Dendritic cell treated with granulocyte-macrophage colony-stimulating factor and Interleukin-4, amounts not matched to agents 40 ng/mL and 50 ng/mL, for 4 days (primary cell): Measurements from ENCODE around the gene WNT7A.

Experiments
- H3K27ac Mint-ChIP-seq: one replicate; pipeline ENCODE4 v1.8.0; 2022; ENCODE audit warnings: mild to moderate bottlenecking, mixed read lengths
- H3K27me3 Mint-ChIP-seq: one replicate; pipeline ENCODE4 v1.8.0; 2022; ENCODE audit warnings: mild to moderate bottlenecking, mixed read lengths
- H3K36me3 Mint-ChIP-seq: one replicate; pipeline ENCODE4 v1.8.0; 2022; ENCODE audit warnings: low read depth, mixed read lengths
- H3K4me1 Mint-ChIP-seq: one replicate; pipeline ENCODE4 v1.8.0; 2022; ENCODE audit warnings: low read depth, mixed read lengths
- H3K4me3 Mint-ChIP-seq: one replicate; pipeline ENCODE4 v1.8.0; 2022; ENCODE audit warnings: mild to moderate bottlenecking, moderate library complexity, mixed read lengths
- H3K9me3 Mint-ChIP-seq: one replicate; pipeline ENCODE4 v1.8.0; 2022; ENCODE audit warnings: mixed read lengths
- intact Hi-C: fragments of 100-400 bp; cut with micrococcal nuclease; formaldehyde crosslinking; loops from one replicate; pipeline ENCODE4 v1.15.0; 2022

WNT7A gene

DNA sequence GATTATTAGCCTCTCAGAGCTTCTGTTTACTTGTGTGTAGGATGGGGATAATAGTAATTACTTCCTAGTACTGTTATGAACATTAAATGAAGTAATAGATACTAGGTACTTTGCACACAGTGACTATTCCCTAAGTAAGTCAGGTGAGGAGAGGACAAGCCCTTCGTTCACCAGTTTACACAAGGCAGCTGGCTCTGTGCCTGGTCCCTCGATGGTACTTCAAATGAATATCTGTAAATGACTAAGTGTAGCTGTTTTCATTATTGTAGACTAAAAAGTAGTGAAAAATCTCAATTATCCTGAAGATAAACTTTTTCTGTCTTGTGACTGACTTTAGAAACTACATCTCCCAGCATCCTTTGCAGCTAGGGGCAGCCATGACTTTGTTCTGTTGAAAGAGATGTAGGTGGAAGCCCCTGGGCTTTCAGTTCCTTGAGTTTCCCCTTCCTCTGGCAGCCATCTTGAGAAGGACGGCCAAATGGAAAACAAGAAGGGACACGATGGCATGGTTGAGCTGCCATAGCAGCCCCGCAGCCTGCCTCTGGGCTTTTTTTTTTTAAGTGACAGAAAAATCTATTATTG is 11.7 kb upstream of the WNT7A start:
- H3K4me3 Mint-ChIP-seq = no peak overlapping the region

DNA sequence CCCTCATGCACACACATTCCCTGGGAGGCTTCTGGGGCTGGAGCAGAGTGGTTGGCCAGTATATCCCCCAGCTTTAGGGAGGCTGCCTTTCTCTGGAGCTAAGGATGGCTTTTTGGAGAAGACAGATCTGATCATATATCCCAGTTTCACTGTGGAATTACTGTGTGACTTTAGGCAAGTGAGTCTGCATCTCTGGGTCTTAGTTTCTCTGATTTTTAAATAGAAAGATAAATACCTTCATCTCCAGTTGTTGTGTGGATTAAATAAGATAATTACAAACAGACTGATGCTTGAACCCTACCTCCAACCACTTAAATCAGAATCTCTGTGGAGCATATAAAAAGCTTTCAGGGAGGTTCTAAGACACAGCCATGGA is 11.1 kb upstream of the WNT7A start:
- peaks cover 11% of the 10 kb centered on the region for H3K4me1 Mint-ChIP-seq
- H3K36me3 Mint-ChIP-seq = peaks cover 4% of the 10 kb centered on the region
- H3K27me3 Mint-ChIP-seq = peaks cover 33% of the 10 kb centered on the region
- no peaks in the 10 kb centered on the region for H3K9me3 Mint-ChIP-seq
- intact Hi-C loops = loop anchor here (10.0 kb wide), 3 partner anchors 234 to 764 kb away; partner anchors contain the start of genes CCDC174, CHCHD4, LSM3 and TMEM43
- no peak overlapping the region for H3K4me3 Mint-ChIP-seq
- H3K27ac Mint-ChIP-seq = no peak overlapping the region

More for the DNA sequence above, 11.7 kb upstream of the WNT7A start:
- no peak overlapping the region for H3K27ac Mint-ChIP-seq
- H3K4me1 Mint-ChIP-seq = peaks cover 12% of the 10 kb centered on the region
- intact Hi-C loops = loop anchor here (10.0 kb wide), 3 partner anchors 233 to 763 kb away; partner anchors contain the start of genes CCDC174, CHCHD4, LSM3 and TMEM43
- H3K9me3 Mint-ChIP-seq = no peaks in the 10 kb centered on the region
- peaks cover 35% of the 10 kb centered on the region for H3K27me3 Mint-ChIP-seq
- peaks cover 4% of the 10 kb centered on the region for H3K36me3 Mint-ChIP-seq

DNA sequence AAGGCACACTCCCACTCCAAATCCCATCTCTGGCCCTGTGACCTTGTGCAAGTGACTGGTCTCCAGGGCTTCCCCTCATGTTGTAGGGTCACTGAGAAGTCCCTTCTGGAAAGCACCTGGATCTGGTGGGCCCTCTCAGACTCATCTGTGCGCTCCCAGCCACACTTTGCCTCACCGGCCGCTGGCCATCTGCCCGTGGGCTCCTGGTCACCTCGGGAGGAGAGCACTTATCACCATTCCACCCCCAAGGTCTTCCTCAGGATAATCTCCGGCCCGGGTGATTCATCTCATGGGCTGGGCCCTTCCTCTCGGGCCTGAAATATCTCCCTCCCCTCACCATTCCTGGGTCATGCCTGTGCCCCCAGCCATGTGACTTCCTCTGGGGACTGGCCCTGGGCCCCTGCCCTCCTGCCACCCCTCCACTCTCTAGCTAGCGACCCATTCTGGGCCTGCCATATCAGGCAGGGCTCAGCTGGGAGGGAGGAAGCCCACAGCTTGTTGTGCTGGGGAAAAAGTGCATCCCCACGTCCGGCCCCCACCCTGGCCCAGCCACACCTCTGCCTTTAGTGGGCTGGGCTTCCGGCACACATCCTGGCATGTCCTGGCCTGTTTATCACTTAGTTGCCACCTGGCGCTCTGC is 10.6 kb upstream of the WNT7A start:
- no peak overlapping the region for H3K4me3 Mint-ChIP-seq
- H3K27me3 Mint-ChIP-seq = peaks cover 28% of the 10 kb centered on the region
- H3K36me3 Mint-ChIP-seq = peaks cover under 1% of the 10 kb centered on the region
- H3K9me3 Mint-ChIP-seq = no peaks in the 10 kb centered on the region
- H3K27ac Mint-ChIP-seq = no peak overlapping the region
- intact Hi-C loops = loop anchor here (10.0 kb wide), 3 partner anchors 234 to 764 kb away; partner anchors contain the start of genes CCDC174, CHCHD4, LSM3 and TMEM43
- H3K4me1 Mint-ChIP-seq = peaks cover 6% of the 10 kb centered on the region

DNA sequence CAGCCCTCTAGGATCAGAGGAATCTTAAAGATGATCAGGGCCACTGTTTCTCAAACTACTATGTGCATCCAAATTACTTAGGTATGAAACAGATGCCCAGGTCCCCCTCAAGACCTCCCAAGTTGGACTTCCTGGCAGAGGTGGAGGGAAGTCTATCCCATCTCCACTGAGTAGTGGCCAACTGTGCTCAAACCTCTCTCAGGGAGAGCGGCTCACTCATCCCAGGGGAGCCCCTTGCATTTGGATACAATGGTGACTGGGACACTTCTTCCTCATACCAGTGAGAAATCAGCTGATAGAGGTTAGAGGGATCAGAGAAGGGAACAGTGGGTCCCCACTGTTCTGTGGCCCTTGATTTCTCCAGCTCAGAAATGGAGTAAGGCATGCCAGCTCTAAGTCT is 8.7 kb upstream of the WNT7A start:
- Mint-ChIP-seq H3K27me3 (peaks cover 26% of the 10 kb centered on the region), H3K4me3 (no peak overlapping the region)
- intact Hi-C loops = no loop called here

DNA sequence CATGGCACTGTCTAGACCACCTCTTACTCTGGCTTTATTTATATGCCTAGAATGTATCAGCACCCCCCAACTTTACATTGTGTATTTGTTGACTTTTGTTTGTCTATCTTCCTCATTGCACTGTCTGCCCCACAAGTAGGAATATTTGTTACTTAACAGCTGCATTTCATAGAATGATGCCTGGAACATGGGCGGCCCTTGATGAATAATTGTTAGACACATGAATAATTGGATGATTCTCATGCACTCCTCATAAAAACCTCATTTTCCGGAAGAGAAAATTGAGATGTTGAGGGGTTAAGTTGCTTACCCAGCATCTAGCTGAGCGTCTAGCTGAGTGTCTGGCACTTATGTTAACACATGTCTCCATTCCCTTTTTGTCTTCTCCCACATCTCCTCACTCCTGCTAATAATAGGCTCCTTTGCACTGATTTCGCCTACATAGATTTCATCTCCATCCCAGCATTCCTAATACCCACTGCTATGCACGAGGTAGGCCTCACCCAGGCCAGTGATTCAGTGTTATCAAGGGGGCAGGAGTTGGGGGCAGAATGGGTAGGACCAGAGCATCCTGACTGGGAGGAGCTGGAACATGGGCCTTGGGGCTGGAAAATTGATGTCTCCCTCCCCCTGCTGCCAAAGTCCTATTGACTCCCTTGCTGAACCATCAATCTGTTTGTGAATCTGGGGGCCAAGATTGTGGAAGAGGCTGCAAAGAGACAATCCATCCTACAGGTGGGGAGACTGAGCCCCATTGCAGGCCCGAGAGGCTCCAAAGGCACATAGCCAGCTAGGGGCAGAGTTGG is 7.8 kb upstream of the WNT7A start:
- H3K4me1 Mint-ChIP-seq = no peaks in the 10 kb centered on the region
- H3K36me3 Mint-ChIP-seq = no peaks in the 10 kb centered on the region
- H3K27me3 Mint-ChIP-seq = peaks cover 31% of the 10 kb centered on the region
- H3K27ac Mint-ChIP-seq = no peak overlapping the region
- intact Hi-C loops = no loop called here
- H3K9me3 Mint-ChIP-seq = no peaks in the 10 kb centered on the region
- no peak overlapping the region for H3K4me3 Mint-ChIP-seq

More for the DNA sequence above, 8.7 kb upstream of the WNT7A start:
- Mint-ChIP-seq H3K4me1 (no peaks in the 10 kb centered on the region), H3K9me3 (no peaks in the 10 kb centered on the region), H3K36me3 (no peaks in the 10 kb centered on the region), H3K27ac (no peak overlapping the region)

DNA sequence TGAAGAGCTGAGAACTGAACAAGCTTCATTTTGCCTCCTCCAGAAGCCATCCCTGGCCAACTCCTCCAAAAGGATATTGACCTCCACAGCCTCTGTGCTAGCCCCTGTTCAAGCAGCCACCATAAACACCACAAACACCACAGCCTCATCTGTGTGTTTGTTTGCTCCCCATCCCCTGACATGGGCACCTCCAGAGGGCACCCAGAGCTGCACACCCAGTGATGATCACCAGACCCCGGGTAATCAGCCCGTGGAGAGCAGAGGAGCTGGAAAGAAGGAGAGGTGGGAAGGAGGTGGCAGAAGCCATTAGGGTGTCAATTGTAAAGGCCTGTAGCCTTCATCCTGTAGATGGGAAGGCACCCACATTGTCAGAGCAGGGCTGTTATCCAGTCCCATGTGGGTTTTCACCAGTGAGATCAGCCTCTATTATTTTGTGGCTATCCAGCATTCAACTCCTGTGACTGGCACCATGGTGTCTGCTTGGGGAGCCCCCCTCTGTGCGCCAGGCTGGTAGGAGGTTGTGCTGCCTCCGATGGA is 6.8 kb upstream of the WNT7A start:
- no peaks in the 10 kb centered on the region for H3K36me3 Mint-ChIP-seq
- H3K9me3 Mint-ChIP-seq = no peaks in the 10 kb centered on the region
- H3K4me3 Mint-ChIP-seq = no peak overlapping the region
- intact Hi-C loops = no loop called here
- peaks cover 42% of the 10 kb centered on the region for H3K27me3 Mint-ChIP-seq
- H3K27ac Mint-ChIP-seq = no peak overlapping the region
- no peaks in the 10 kb centered on the region for H3K4me1 Mint-ChIP-seq

DNA sequence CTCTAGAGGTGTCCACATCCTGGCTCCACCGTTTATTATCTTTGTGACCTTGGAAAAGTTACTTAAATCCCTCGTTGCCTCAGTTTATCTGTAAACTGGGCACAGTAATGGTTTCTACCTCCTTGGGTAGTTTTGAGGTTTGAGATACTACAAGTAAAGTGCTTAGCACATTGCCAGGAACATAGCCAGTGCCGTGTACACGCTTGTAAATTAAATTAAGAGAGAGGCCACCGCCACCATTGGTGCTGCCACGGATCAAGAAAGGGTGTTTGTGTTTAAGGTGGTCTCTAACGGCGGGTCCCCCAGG is 5.8 kb upstream of the WNT7A start:
- H3K4me1 Mint-ChIP-seq = no peaks in the 10 kb centered on the region
- no peak overlapping the region for H3K27ac Mint-ChIP-seq
- peaks cover 50% of the 10 kb centered on the region for H3K27me3 Mint-ChIP-seq
- intact Hi-C loops = no loop called here
- no peaks in the 10 kb centered on the region for H3K9me3 Mint-ChIP-seq
- H3K4me3 Mint-ChIP-seq = no peak overlapping the region
- no peaks in the 10 kb centered on the region for H3K36me3 Mint-ChIP-seq

DNA sequence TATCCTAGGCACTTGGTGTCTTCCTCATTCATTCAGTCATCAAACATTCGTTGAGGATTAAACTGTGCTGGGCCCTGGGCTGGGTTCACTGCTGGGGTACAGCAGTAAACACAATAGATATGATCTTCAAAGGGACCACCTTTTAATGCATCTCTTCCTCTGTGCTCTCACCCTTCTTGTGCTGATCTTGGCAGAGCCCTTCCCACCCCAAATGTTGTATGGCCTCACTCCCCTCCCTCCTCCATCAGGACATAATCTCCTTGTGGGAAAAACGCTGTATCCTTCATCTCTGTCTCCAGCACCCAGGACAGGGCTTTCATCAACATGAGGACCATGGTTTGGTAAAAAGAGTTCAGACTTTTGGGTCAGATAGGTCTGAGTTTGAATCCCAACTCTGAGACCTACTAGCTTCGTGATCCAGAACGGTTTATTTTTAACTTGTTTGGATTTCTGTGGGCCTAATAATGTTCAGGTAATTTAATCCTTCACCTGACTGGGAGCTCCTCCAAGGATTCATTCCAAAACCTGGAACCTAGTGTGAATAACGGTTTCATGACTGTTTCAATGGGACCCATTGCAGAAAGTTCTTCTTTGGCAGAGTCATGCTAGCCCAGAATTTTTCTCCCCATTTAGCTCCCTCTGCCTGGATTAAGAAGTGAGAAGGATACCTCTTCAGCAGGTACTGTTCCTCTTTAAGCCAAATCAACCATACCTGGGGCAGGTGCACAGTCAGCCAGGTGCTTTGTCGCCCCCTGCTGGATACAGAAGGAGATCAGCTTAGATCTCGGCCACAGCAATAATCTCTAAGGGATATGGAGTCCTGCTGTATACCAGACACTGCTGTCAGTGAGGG is 5.2 kb upstream of the WNT7A start:
- no peak overlapping the region for H3K27ac Mint-ChIP-seq
- intact Hi-C loops = no loop called here
- H3K4me1 Mint-ChIP-seq = no peaks in the 10 kb centered on the region

DNA sequence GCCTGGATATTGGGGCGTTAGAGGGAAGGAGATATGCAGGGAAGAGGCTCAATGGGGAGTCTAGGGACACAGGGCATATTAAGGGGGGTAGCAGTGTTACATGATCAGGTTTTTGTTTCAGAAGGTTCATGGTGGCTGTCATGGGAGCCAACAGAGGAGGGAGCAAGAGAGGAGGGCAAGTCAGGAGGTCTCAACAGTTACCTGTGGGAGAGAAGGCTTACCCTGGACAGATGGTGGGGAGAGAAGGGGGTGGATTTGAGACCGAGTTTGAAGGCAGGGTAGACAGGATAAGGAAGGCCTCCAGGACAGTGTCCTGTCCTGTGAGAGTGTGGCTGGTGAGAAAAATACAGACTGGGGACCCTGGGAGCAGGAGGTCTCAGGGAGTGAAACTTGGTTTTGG is 3.8 kb upstream of the WNT7A start:
- peaks cover 56% of the 10 kb centered on the region for H3K27me3 Mint-ChIP-seq
- no peaks in the 10 kb centered on the region for H3K4me1 Mint-ChIP-seq
- no peaks in the 10 kb centered on the region for H3K36me3 Mint-ChIP-seq
- intact Hi-C loops = no loop called here
- no peak overlapping the region for H3K4me3 Mint-ChIP-seq
- H3K9me3 Mint-ChIP-seq = no peaks in the 10 kb centered on the region
- H3K27ac Mint-ChIP-seq = no peak overlapping the region

More for the DNA sequence above, 5.2 kb upstream of the WNT7A start:
- Mint-ChIP-seq H3K36me3 (no peaks in the 10 kb centered on the region), H3K4me3 (no peak overlapping the region), H3K27me3 (peaks cover 50% of the 10 kb centered on the region), H3K9me3 (no peaks in the 10 kb centered on the region)

DNA sequence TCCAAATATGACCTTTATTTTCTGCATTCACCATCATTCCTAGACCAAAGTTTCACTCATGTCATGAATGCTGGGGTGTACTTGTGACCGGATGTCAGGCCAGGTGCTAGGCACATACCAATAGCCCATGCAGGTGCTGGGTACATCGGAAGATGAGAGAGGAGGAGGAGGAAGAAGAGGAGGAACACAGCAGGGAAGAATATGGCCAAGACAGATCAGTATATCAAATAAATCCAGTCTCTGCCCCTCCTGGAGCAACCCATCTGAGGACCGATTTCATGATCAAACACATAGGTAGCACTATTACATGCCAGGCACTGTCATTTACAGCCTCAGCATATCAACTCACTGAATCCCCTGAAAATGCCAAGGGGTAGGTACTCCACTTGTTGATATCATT is 3.0 kb upstream of the WNT7A start:
- H3K4me3 Mint-ChIP-seq = no peak overlapping the region
- H3K36me3 Mint-ChIP-seq = no peaks in the 10 kb centered on the region
- peaks cover 61% of the 10 kb centered on the region for H3K27me3 Mint-ChIP-seq
- peaks cover 6% of the 10 kb centered on the region for H3K4me1 Mint-ChIP-seq
- no peak overlapping the region for H3K27ac Mint-ChIP-seq
- no peaks in the 10 kb centered on the region for H3K9me3 Mint-ChIP-seq
- intact Hi-C loops = no loop called here

DNA sequence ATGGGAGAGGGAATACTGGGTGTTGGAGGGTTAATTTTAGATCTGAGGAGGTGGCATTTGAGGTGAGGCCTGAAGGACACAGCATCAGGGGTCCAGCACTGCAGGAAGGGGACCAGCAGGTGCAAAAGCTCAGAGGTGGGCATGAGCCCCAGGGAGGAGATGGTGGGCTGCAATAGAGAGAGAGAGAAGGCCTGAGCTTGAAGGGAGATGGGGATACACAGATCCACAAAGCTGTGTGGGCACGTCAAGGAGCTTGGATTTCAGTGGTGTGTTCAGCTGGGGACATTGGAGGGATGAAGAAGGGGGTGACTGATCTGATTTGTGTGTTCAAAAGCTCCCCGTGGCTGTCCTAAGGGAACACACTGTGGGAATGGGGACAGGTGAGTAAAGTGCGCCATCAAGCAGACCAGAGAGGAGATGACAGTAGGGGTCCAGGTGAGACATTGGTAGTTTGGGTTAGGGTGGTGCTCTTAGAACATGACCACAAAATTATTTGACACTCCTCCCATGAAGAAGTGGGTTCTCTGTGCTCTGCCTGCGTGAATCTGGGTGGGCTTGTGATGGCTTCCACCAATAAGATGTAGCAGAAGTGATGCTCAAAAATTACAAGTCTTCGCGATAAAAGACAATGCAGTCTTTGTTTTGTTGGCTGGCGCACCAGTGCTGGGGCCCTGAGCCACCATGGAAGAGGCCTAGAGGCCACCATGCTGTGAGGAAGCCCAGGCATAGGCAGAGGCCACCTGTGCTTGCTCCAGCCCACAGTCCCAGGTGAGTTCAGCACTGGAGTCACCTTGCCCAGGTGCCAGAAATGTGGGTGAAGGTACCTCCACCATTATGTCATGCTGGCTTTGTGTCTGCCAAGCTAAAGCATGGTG is 1.9 kb upstream of the WNT7A start:
- no peak overlapping the region for H3K27ac Mint-ChIP-seq

DNA sequence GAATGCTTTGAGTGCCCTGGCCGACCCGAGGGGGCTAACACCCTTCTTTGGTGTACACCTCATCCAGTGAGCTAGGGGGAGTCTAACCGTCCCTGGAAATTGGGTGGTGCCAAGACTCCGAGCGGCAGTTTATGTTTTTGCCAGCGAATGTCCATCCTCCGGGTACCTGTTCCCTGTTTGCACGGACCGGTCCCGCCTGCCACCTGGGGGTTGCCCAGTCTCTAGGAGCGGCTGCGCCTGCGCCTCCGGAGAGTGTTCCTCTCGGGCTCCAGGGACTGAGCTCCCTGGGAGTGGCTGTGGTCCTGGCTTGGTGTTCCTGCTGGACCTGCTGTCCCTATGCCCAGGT is 913 bp upstream of the WNT7A start:
- H3K4me3 Mint-ChIP-seq = no peak overlapping the region
- H3K36me3 Mint-ChIP-seq = no peaks in the 10 kb centered on the region
- peaks cover 6% of the 10 kb centered on the region for H3K4me1 Mint-ChIP-seq
- no peak overlapping the region for H3K27ac Mint-ChIP-seq
- intact Hi-C loops = no loop called here
- H3K27me3 Mint-ChIP-seq = peaks cover 80% of the 10 kb centered on the region
- no peaks in the 10 kb centered on the region for H3K9me3 Mint-ChIP-seq

More for the DNA sequence above, 1.9 kb upstream of the WNT7A start:
- Mint-ChIP-seq H3K9me3 (no peaks in the 10 kb centered on the region), H3K36me3 (no peaks in the 10 kb centered on the region), H3K27me3 (peaks cover 72% of the 10 kb centered on the region), H3K4me1 (peaks cover 6% of the 10 kb centered on the region), H3K4me3 (no peak overlapping the region)
- intact Hi-C loops = no loop called here
